ENCODE results near the gene IDH3G.

GRCh38 chrX:153792368-153792767, 1.8 kb downstream of the IDH3G start:
- TF ChIP-seq, protein P1, sequence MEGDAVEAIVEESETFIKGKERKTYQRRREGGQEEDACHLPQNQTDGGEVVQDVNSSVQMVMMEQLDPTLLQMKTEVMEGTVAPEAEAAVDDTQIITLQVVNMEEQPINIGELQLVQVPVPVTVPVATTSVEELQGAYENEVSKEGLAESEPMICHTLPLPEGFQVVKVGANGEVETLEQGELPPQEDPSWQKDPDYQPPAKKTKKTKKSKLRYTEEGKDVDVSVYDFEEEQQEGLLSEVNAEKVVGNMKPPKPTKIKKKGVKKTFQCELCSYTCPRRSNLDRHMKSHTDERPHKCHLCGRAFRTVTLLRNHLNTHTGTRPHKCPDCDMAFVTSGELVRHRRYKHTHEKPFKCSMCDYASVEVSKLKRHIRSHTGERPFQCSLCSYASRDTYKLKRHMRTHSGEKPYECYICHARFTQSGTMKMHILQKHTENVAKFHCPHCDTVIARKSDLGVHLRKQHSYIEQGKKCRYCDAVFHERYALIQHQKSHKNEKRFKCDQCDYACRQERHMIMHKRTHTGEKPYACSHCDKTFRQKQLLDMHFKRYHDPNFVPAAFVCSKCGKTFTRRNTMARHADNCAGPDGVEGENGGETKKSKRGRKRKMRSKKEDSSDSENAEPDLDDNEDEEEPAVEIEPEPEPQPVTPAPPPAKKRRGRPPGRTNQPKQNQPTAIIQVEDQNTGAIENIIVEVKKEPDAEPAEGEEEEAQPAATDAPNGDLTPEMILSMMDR (IDR thresholded peaks at IDR 0.05) = no peak
- no peak for TF ChIP-seq POLR2A (IDR thresholded peaks at IDR 0.05)
- TF ChIP-seq EP300 (IDR thresholded peaks at IDR 0.05) = no peak
